OCI-LY7 (cell line): ENCODE measurements around the gene NINL. TPM values are rescaled to one million over a fixed set of nuclear protein-coding genes. Genes with fewer than 3 reads are reported as not detected.

Source experiments
- BruUV-seq: library from RNA; stranded (reverse); fragments of 400-500 nt; replicated peaks from 2 replicates; lab custom pipeline; 2021; lab: Mats Ljungman, UMichigan
- CTCF ChIA-PET: fragments of 300-600 bp; sonication (Branson Sonifier 250); formaldehyde crosslinking; loops from one replicate; lab custom pipeline; 2022; ENCODE audit warnings: antibody characterized with exemption; ENCODE audit not compliant: unreplicated experiment; lab: Charles Lee
- POLR2A ChIA-PET: fragments of 300-600 bp; sonication (Branson Sonifier 250); formaldehyde crosslinking; loops from one replicate; lab custom pipeline; 2022; ENCODE audit warnings: antibody characterized with exemption; lab: Charles Lee
- DNase-seq: peaks from one replicate; pipeline ENCODE4 v3.0.0-alpha.2; 2015; ENCODE audit warnings: low spot score
- H2AFZ ChIP-seq: fragments of 200-600 bp; sonication (generic), shearing (Covaris generic); 2 replicates; pipeline ENCODE4 v1.6.1; 2014; ENCODE audit warnings: mild to moderate bottlenecking, antibody characterized with exemption, low read length, moderate library complexity
- H3K27ac ChIP-seq: fragments of 200-600 bp; sonication (generic); 2 replicates; pipeline ENCODE4 v1.5.1; 2014; ENCODE audit warnings: mixed run types, low read depth, mild to moderate bottlenecking, moderate library complexity, low read length, inconsistent platforms; ENCODE audit not compliant: poor library complexity, severe bottlenecking
- H3K36me3 ChIP-seq: fragments of 200-600 bp; sonication (generic); 2 replicates; pipeline ENCODE4 v1.6.1; 2014; ENCODE audit warnings: mild to moderate bottlenecking, antibody characterized with exemption, low read length, moderate library complexity, mixed read lengths; ENCODE audit not compliant: insufficient read depth
- H3K4me1 ChIP-seq: fragments of 200-600 bp; sonication (generic); 2 replicates; pipeline ENCODE4 v1.5.1; 2014; ENCODE audit warnings: mild to moderate bottlenecking, low read length; ENCODE audit not compliant: insufficient read depth, poor library complexity, severe bottlenecking
- H3K4me2 ChIP-seq: fragments of 200-600 bp; sonication (generic); 2 replicates; pipeline ENCODE4 v1.6.1; 2014; ENCODE audit warnings: mild to moderate bottlenecking, low read length
- H3K4me3 ChIP-seq: fragments of 200-600 bp; sonication (generic); 2 replicates; pipeline ENCODE4 v1.5.1; 2014; ENCODE audit warnings: mild to moderate bottlenecking, low read depth, low read length; ENCODE audit not compliant: poor library complexity, severe bottlenecking
- H3K79me2 ChIP-seq: fragments of 200-600 bp; sonication (generic); 2 replicates; pipeline ENCODE4 v1.6.1; 2016; ENCODE audit warnings: low read depth, mild to moderate bottlenecking, low read length, moderate library complexity, mixed read lengths; ENCODE audit not compliant: insufficient read depth
- H3K9me2 ChIP-seq: fragments of 200-600 bp; sonication (generic); 2 replicates; pipeline ENCODE4 v1.6.1; 2016; ENCODE audit warnings: mild to moderate bottlenecking, low read length, mixed read lengths; ENCODE audit not compliant: insufficient read depth
- H3K9me3 ChIP-seq: fragments of 200-600 bp; sonication (generic); 2 replicates; pipeline ENCODE4 v1.6.1; 2014; ENCODE audit warnings: mild to moderate bottlenecking, mixed run types, low read length, mixed read lengths
- H4K20me1 ChIP-seq: fragments of 200-600 bp; sonication (generic); 2 replicates; pipeline ENCODE4 v1.6.1; 2014; ENCODE audit warnings: mild to moderate bottlenecking, antibody characterized with exemption, low read length, moderate library complexity, mixed read lengths; ENCODE audit not compliant: insufficient read depth
- EZH2phosphoT487 ChIP-seq: fragments of 200-600 bp; sonication (generic); IDR thresholded peaks from 2 replicates; pipeline ENCODE4 v1.6.1; 2018; ENCODE audit warnings: low read depth, borderline replicate concordance, mild to moderate bottlenecking, mixed run types, antibody characterized with exemption, low read length, moderate library complexity, mixed read lengths
- intact Hi-C: fragments of 100-400 bp; cut with micrococcal nuclease; formaldehyde crosslinking; loops from one replicate; pipeline ENCODE4 v1.10.0; 2022; ENCODE audit not compliant: unreplicated experiment
- total RNA-seq, 2 experiments: library from RNA; depleted of rRNA in 1 of 2; stranded (reverse); fragments of >200 nt in 1 of 2; shearing (Covaris generic) in 1 of 2; gene quantifications; 2 replicates each; pipeline ENCODE4 v1.2.3, GENCODE V29; 2014 to 2022
- TF ChIP-seq, protein P1 (sequence below): fragments of 200-600 bp; sonication (generic); conservative IDR thresholded peaks from 2 replicates; pipeline ENCODE4 v1.5.1; 2014; ENCODE audit warnings: mild to moderate bottlenecking, antibody characterized with exemption, low read length, moderate library complexity, mixed read lengths

The NINL gene
- total RNA-seq, 2 experiments from 2014 or later = 0.06 to 0.55 TPM

- Histone ChIP-seq H2AFZ (no peak overlapping the region), H3K79me2 (no peaks in the 10 kb centered on the region), H3K27ac (no peak overlapping the region), H3K4me3 (no peak overlapping the region), H3K36me3 (no peaks in the 10 kb centered on the region), H4K20me1 (no peaks in the 10 kb centered on the region), H3K9me3 (no peaks in the 10 kb centered on the region), H3K4me1 (no peaks in the 10 kb centered on the region), H3K4me2 (no peak overlapping the region), H3K9me2 (no peaks in the 10 kb centered on the region)
- no peak for TF ChIP-seq EZH2phosphoT487
- TF ChIP-seq, protein P1, sequence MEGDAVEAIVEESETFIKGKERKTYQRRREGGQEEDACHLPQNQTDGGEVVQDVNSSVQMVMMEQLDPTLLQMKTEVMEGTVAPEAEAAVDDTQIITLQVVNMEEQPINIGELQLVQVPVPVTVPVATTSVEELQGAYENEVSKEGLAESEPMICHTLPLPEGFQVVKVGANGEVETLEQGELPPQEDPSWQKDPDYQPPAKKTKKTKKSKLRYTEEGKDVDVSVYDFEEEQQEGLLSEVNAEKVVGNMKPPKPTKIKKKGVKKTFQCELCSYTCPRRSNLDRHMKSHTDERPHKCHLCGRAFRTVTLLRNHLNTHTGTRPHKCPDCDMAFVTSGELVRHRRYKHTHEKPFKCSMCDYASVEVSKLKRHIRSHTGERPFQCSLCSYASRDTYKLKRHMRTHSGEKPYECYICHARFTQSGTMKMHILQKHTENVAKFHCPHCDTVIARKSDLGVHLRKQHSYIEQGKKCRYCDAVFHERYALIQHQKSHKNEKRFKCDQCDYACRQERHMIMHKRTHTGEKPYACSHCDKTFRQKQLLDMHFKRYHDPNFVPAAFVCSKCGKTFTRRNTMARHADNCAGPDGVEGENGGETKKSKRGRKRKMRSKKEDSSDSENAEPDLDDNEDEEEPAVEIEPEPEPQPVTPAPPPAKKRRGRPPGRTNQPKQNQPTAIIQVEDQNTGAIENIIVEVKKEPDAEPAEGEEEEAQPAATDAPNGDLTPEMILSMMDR = no peak
- intact Hi-C loops = loop anchor here (10.0 kb wide), 1 partner anchor 55 kb away; no protein-coding TSS in a partner anchor
- BruUV-seq = no TSS peak
- no peak for DNase-seq
- ChIA-PET CTCF (no interaction called here), POLR2A (no interaction called here)
Measured at GRCh38 chr20:25549843-25550477, 35.4 kb downstream of the NINL start.

DNA sequence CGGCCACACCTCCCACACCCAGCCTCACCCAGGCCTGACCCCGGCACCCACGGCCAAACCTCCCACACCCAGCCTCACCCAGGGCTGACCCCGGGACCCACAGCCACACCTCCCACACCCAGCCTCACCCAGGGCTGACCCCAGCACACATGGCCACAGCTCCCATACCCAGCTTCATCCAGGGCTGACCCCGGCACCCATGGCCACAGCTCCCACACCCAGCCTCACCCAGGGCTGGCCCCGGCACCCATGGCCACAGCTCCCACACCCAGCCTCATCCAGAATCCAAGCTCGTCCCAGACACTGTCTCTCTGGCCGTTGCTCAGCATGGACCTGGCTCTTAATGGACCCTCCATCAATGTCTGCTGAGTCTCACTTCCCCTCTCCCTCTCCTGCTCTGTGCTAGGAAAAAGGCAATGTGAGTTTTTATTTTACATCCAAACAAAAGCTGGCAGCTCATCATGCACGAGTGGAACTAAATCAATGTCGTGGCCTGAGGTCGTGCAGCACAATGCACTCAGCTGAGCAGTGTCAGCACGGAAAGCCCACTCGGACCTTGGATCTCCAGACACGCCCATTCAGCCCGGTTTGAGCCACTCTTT lies 36.1 kb downstream of the NINL start:
- intact Hi-C loops = loop anchor here (10.0 kb wide), 1 partner anchor 56 kb away; no protein-coding TSS in a partner anchor
- Histone ChIP-seq H3K4me3 (no peak overlapping the region), H4K20me1 (no peaks in the 10 kb centered on the region), H3K4me1 (no peaks in the 10 kb centered on the region), H3K79me2 (no peaks in the 10 kb centered on the region), H3K9me2 (no peaks in the 10 kb centered on the region), H3K4me2 (no peak overlapping the region), H2AFZ (no peak overlapping the region), H3K36me3 (no peaks in the 10 kb centered on the region), H3K27ac (no peak overlapping the region), H3K9me3 (no peaks in the 10 kb centered on the region)
- ChIA-PET CTCF (no interaction called here), POLR2A (no interaction called here)
- TF ChIP-seq, protein P1 = no peak
- TF ChIP-seq EZH2phosphoT487 = no peak
- no TSS peak for BruUV-seq
- DNase-seq = no peak

- H3K4me3 ChIP-seq = no peak overlapping the region
- no peak for DNase-seq
- no peaks in the 10 kb centered on the region for H3K9me2 ChIP-seq
- no TSS peak for BruUV-seq
- H3K36me3 ChIP-seq = no peaks in the 10 kb centered on the region
- no peak overlapping the region for H2AFZ ChIP-seq
- H3K4me1 ChIP-seq = no peaks in the 10 kb centered on the region
- POLR2A ChIA-PET = interaction anchor here (0.5 kb wide), 1 partner anchor 19 kb away, joined by 4 read pairs; no protein-coding TSS in a partner anchor
- no peaks in the 10 kb centered on the region for H3K9me3 ChIP-seq
- intact Hi-C loops = loop anchor here (10.0 kb wide), 1 partner anchor 56 kb away; no protein-coding TSS in a partner anchor
- no peaks in the 10 kb centered on the region for H3K79me2 ChIP-seq
- no peak overlapping the region for H3K27ac ChIP-seq
- TF ChIP-seq, protein P1 = no peak
- CTCF ChIA-PET = interaction anchor here (0.5 kb wide), 1 partner anchor 16 kb away, joined by 3 read pairs; no protein-coding TSS in a partner anchor
- H4K20me1 ChIP-seq = no peaks in the 10 kb centered on the region
- H3K4me2 ChIP-seq = no peak overlapping the region
Measured at GRCh38 chr20:25548613-25549086, 36.7 kb downstream of the NINL start.
